Iris pigment epithelial cell (primary cell): ENCODE measurements around the gene OTOP1.
"Not testable (repeated sequence)": the region's sequence is repeated elsewhere in the genome, so short reads cannot be mapped to it uniquely, and the experiment has no call there.

Source experiments
- DNase-seq: peaks from one replicate; pipeline ENCODE4 v3.0.0-alpha.2; 2011; ENCODE audit warnings: low read depth

Gene OTOP1

GRCh38 chr4:4164532-4165173 lies 62.1 kb downstream of the OTOP1 start:
- DNase-seq = not testable (repeated sequence)

- DNase-seq = not testable (repeated sequence)
These were observed 64.5 kb downstream of the OTOP1 start for GRCh38 chr4:4162186-4162585.

GRCh38 chr4:4160956-4161665 lies 65.6 kb downstream of the OTOP1 start:
- not testable (repeated sequence) for DNase-seq

GRCh38 chr4:4145622-4146021 lies 81.1 kb downstream of the OTOP1 start:
- not testable (repeated sequence) for DNase-seq

GRCh38 chr4:4143376-4143775 lies 83.4 kb downstream of the OTOP1 start:
- DNase-seq = not testable (repeated sequence)

GRCh38 chr4:4142679-4143078 lies 84.0 kb downstream of the OTOP1 start:
- not testable (repeated sequence) for DNase-seq

GRCh38 chr4:4141186-4141585 lies 85.5 kb downstream of the OTOP1 start:
- DNase-seq = not testable (repeated sequence)
